Measurements from ENCODE around the gene SRY. TPM values are rescaled to one million over a fixed set of nuclear protein-coding genes. Genes with fewer than 3 reads are reported as not detected.
"Not testable (repeated sequence)": the region's sequence is repeated elsewhere in the genome, so short reads cannot be mapped to it uniquely, and the experiment has no call there.

Gene SRY
- total RNA-seq = not detected

DNA sequence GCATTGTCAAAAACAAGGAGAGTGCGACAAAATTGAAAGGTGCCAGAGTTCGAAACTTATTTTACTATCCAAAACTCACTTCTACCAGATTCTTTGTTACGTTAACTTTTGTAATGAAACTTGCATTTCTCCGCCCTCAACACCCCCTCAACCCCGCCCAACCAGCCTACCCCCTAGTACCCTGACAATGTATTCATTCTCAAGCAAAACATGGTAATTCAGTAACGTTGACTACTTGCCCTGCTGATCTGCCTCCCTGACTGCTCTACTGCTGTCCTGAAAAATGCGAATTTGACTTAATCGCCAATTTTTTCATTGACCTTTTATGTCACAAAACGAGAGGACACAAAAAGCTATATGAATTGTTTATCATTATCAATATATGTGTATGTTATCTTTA, at the start of gene SRY:
TSS of gene SRY (minus strand) at position 83 of the 400 bp plus-strand sequence. CDS start at position 4, 79 bp downstream.
- ATAC-seq = no peak

DNA sequence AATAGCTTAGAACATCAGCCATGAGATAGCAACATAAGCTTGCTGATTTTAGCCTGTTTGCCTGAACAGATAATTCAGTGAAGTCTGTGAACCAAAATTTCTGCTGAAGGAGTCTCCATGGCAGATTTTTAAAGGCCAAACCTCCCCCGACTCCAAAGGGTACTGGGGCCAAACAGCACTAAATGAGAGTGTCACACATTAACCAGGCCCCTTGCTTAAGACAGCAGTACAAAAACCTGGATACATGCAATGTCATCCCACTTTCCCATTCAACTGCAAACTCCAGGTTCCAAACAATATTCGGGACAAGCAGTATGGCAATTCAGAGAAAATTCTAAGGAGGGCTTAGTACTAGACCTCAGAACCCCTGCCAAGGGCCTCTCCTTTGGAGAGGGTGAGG, 49.6 kb upstream of the SRY start:
- no peak for ATAC-seq

- ATAC-seq = no peak
Measured at GRCh38 chrY:2835230-2835629, 47.7 kb upstream of the SRY start.

DNA sequence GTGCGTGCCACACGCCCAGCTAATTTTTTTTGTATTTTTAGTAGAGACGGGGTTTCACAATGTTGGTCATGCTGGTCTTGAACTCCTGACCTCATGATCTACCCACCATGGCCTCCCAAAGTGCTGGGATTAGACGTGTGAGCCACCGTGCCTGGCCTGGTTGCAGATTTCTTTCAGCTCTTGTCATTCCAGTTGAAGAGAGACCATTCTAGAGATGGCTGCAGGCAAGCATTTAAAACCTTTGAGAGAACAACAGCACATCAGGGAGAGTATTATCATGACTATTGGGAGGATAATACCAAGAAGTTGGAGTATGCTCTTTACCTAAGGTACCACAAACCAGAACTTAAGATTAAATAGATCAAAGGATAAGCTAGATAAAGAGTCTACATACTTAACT, 41.0 kb upstream of the SRY start:
- no peak for ATAC-seq

- no peak for ATAC-seq
Measured at GRCh38 chrY:2824471-2824870, 37.0 kb upstream of the SRY start.

GRCh38 chrY:2817146-2817896, 29.8 kb upstream of the SRY start:
- ATAC-seq = not testable (repeated sequence)

GRCh38 chrY:2800246-2800645, 12.8 kb upstream of the SRY start:
- no peak for ATAC-seq

GRCh38 chrY:2797991-2798390, 10.5 kb upstream of the SRY start:
- no peak for ATAC-seq

DNA sequence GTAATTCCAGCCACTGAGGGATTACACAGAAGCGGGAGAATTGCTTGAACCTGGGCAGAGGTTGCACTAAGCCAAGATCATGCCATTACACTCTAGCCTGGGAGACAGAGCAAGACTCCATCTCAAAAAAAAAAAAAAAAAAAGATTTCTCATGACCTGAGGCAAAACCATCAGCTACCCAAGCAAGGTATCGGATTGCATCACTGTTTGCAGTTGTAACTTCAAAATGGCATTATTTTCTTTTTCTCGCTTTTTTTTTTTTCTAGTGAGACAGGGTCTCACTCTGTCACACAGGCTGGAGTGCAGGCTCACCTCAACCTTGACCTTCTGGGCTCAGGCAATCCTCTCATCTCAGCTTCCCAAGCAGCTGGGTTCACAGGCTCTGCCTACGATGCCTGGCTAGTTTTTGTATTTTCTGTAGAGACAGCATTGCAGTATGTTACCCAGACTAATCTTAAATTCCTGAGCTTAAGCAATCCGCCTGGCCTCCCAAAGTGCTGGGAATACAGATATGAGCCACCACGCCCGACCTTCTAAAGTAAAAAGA, 9.6 kb upstream of the SRY start:
- ATAC-seq = no peak

- ATAC-seq = no peak
Measured at GRCh38 chrY:2789756-2790155, 2.3 kb upstream of the SRY start.

- no peak for ATAC-seq
Measured at GRCh38 chrY:2786876-2787512, 488 bp downstream of the SRY start.

Other genes with a start within 250 kb of the SRY start
- gene RPS4Y1, start 53.9 kb upstream of the SRY start, total RNA-seq = not detected
- not detected for gene ZFY, start 147.7 kb upstream of the SRY start, total RNA-seq